Activated naive CD4-positive, alpha-beta T cell treated with anti-CD3 and anti-CD28 coated beads, Interleukin-2, amount 10 ng/mL, durations not matched to agents 7 days and 5 days (primary cell): Measurements from ENCODE around the gene PLCG2.

Experiments used
- CTCF ChIA-PET: fragments of 350-600 bp; sonication (Branson Sonifier 250); formaldehyde crosslinking; loops from one replicate; lab custom pipeline; 2021; ENCODE audit warnings: antibody characterized with exemption; lab: Charles Lee
- DNase-seq: peaks from one replicate; pipeline ENCODE4 v3.0.0-alpha.2; 2020
- H3K27ac Mint-ChIP-seq: one replicate; pipeline ENCODE4 v1.8.0; 2021; ENCODE audit warnings: mild to moderate bottlenecking, moderate library complexity, mixed read lengths
- H3K27me3 Mint-ChIP-seq: one replicate; pipeline ENCODE4 v1.8.0; 2021; ENCODE audit warnings: mild to moderate bottlenecking, mixed read lengths
- H3K36me3 Mint-ChIP-seq: one replicate; pipeline ENCODE4 v1.8.0; 2021; ENCODE audit warnings: mixed read lengths
- H3K4me1 Mint-ChIP-seq: one replicate; pipeline ENCODE4 v1.8.0; 2021; ENCODE audit warnings: mixed read lengths
- H3K4me3 Mint-ChIP-seq: one replicate; pipeline ENCODE4 v1.8.0; 2021; ENCODE audit warnings: mild to moderate bottlenecking, moderate library complexity, mixed read lengths
- H3K9me3 Mint-ChIP-seq: one replicate; pipeline ENCODE4 v1.8.0; 2021; ENCODE audit warnings: mixed read lengths

The PLCG2 gene

GRCh38 chr16:81765111-81765919, 13.8 kb upstream of the PLCG2 start:
- Mint-ChIP-seq H3K4me3 (no peak overlapping the region), H3K36me3 (no peaks in the 10 kb centered on the region), H3K9me3 (no peaks in the 10 kb centered on the region), H3K27me3 (peaks cover 15% of the 10 kb centered on the region), H3K4me1 (no peaks in the 10 kb centered on the region), H3K27ac (no peak overlapping the region)
- DNase-seq: no peak
- CTCF ChIA-PET: interaction anchor here (1.2 to 1.4 kb wide), 3 partner anchors 8 to 430 kb away, joined by 3 read pairs; no protein-coding TSS in a partner anchor

- H3K9me3 Mint-ChIP-seq: no peaks in the 10 kb centered on the region
- CTCF ChIA-PET: interaction anchor here (1.3 to 1.4 kb wide), 2 partner anchors 8 to 108 kb away, joined by 3 read pairs; no protein-coding TSS in a partner anchor
- DNase-seq: no peak
- no peaks in the 10 kb centered on the region for H3K4me1 Mint-ChIP-seq
- no peak overlapping the region for H3K4me3 Mint-ChIP-seq
- no peak overlapping the region for H3K27ac Mint-ChIP-seq
- H3K27me3 Mint-ChIP-seq: peaks cover 15% of the 10 kb centered on the region
- H3K36me3 Mint-ChIP-seq: no peaks in the 10 kb centered on the region
Measured at GRCh38 chr16:81765969-81766368, 13.1 kb upstream of the PLCG2 start.

GRCh38 chr16:81767987-81768592, 11.0 kb upstream of the PLCG2 start:
- Mint-ChIP-seq H3K4me1 (no peaks in the 10 kb centered on the region), H3K27me3 (peaks cover 23% of the 10 kb centered on the region), H3K9me3 (no peaks in the 10 kb centered on the region), H3K4me3 (no peak overlapping the region), H3K36me3 (no peaks in the 10 kb centered on the region), H3K27ac (no peak overlapping the region)
- DNase-seq: no peak
- CTCF ChIA-PET: interaction anchor here (1.3 kb wide), 1 partner anchor 118 kb away, joined by 3 read pairs; no protein-coding TSS in a partner anchor

- Mint-ChIP-seq H3K27ac (no peak overlapping the region), H3K4me1 (no peaks in the 10 kb centered on the region), H3K4me3 (no peak overlapping the region), H3K27me3 (peaks cover 28% of the 10 kb centered on the region), H3K36me3 (no peaks in the 10 kb centered on the region), H3K9me3 (no peaks in the 10 kb centered on the region)
- no peak for DNase-seq
- CTCF ChIA-PET: no interaction called here
Measured at GRCh38 chr16:81770008-81770407, 9.1 kb upstream of the PLCG2 start.

GRCh38 chr16:81774348-81774747, 4.7 kb upstream of the PLCG2 start:
- CTCF ChIA-PET: interaction anchor here (1.4 to 2.5 kb wide), 2 partner anchors 9 to 100 kb away, joined by 3 to 7 read pairs; no protein-coding TSS in a partner anchor
- H3K9me3 Mint-ChIP-seq: no peaks in the 10 kb centered on the region
- DNase-seq: no peak
- no peaks in the 10 kb centered on the region for H3K36me3 Mint-ChIP-seq
- no peak overlapping the region for H3K27ac Mint-ChIP-seq
- H3K4me1 Mint-ChIP-seq: peaks cover 5% of the 10 kb centered on the region
- no peak overlapping the region for H3K4me3 Mint-ChIP-seq
- peaks cover 55% of the 10 kb centered on the region for H3K27me3 Mint-ChIP-seq

GRCh38 chr16:81775570-81775969, 3.5 kb upstream of the PLCG2 start:
- peaks cover 67% of the 10 kb centered on the region for H3K27me3 Mint-ChIP-seq
- H3K4me3 Mint-ChIP-seq: no peak overlapping the region
- H3K27ac Mint-ChIP-seq: no peak overlapping the region
- no peaks in the 10 kb centered on the region for H3K9me3 Mint-ChIP-seq
- no peaks in the 10 kb centered on the region for H3K36me3 Mint-ChIP-seq
- CTCF ChIA-PET: no interaction called here
- DNase-seq: no peak
- H3K4me1 Mint-ChIP-seq: peaks cover 10% of the 10 kb centered on the region

- CTCF ChIA-PET: interaction anchor here (0.7 to 1.2 kb wide), 3 partner anchors 30 to 234 kb away, joined by 3 to 4 read pairs (median 3); no protein-coding TSS in a partner anchor
- no peak for DNase-seq
- H3K4me1 Mint-ChIP-seq: peaks cover 10% of the 10 kb centered on the region
- H3K4me3 Mint-ChIP-seq: peak overlapping the region; percentile 73
- no peak overlapping the region for H3K27ac Mint-ChIP-seq
- H3K9me3 Mint-ChIP-seq: no peaks in the 10 kb centered on the region
- H3K27me3 Mint-ChIP-seq: peaks cover 80% of the 10 kb centered on the region
- no peaks in the 10 kb centered on the region for H3K36me3 Mint-ChIP-seq
Measured at GRCh38 chr16:81778231-81778630, 860 bp upstream of the PLCG2 start.

GRCh38 chr16:81779536-81780320, 637 bp downstream of the PLCG2 start:
- Mint-ChIP-seq H3K36me3 (no peaks in the 10 kb centered on the region), H3K27ac (no peak overlapping the region), H3K9me3 (no peaks in the 10 kb centered on the region), H3K4me1 (peaks cover 10% of the 10 kb centered on the region), H3K27me3 (peaks cover 88% of the 10 kb centered on the region), H3K4me3 (peak overlapping the region; percentile 68)
- DNase-seq: peak; percentile 44
- CTCF ChIA-PET: interaction anchor here (0.9 to 1.9 kb wide), 3 partner anchors 9 to 94 kb away, joined by 3 to 15 read pairs (median 3); no protein-coding TSS in a partner anchor

- DNase-seq: no peak
- Mint-ChIP-seq H3K27me3 (peaks cover 90% of the 10 kb centered on the region), H3K27ac (no peak overlapping the region), H3K9me3 (no peaks in the 10 kb centered on the region), H3K4me3 (peak overlapping the region; percentile 3), H3K4me1 (peaks cover 10% of the 10 kb centered on the region), H3K36me3 (no peaks in the 10 kb centered on the region)
- CTCF ChIA-PET: interaction anchor here (0.9 to 1.9 kb wide), 3 partner anchors 8 to 94 kb away, joined by 3 to 15 read pairs (median 3); no protein-coding TSS in a partner anchor
Measured at GRCh38 chr16:81780350-81780749, 1.3 kb downstream of the PLCG2 start.

GRCh38 chr16:81782236-81782635, 3.1 kb downstream of the PLCG2 start:
- DNase-seq: no peak
- CTCF ChIA-PET: interaction anchor here (0.6 to 2.0 kb wide), 2 partner anchors 39 to 91 kb away, joined by 3 to 5 read pairs; no protein-coding TSS in a partner anchor
- peaks cover 84% of the 10 kb centered on the region for H3K27me3 Mint-ChIP-seq
- no peak overlapping the region for H3K4me3 Mint-ChIP-seq
- H3K27ac Mint-ChIP-seq: no peak overlapping the region
- H3K36me3 Mint-ChIP-seq: no peaks in the 10 kb centered on the region
- H3K4me1 Mint-ChIP-seq: peaks cover 10% of the 10 kb centered on the region
- H3K9me3 Mint-ChIP-seq: no peaks in the 10 kb centered on the region

- Mint-ChIP-seq H3K36me3 (no peaks in the 10 kb centered on the region), H3K9me3 (no peaks in the 10 kb centered on the region), H3K27ac (no peak overlapping the region), H3K4me1 (peaks cover 5% of the 10 kb centered on the region), H3K4me3 (no peak overlapping the region), H3K27me3 (peaks cover 67% of the 10 kb centered on the region)
- DNase-seq: no peak
- CTCF ChIA-PET: no interaction called here
Measured at GRCh38 chr16:81784072-81784795, 5.1 kb downstream of the PLCG2 start.

- no peak overlapping the region for H3K27ac Mint-ChIP-seq
Measured at GRCh38 chr16:81785138-81785924, 6.2 kb downstream of the PLCG2 start.

More at GRCh38 chr16:81785138-81785924, 6.2 kb downstream of the PLCG2 start:
- Mint-ChIP-seq H3K36me3 (no peaks in the 10 kb centered on the region), H3K9me3 (no peaks in the 10 kb centered on the region), H3K4me1 (no peaks in the 10 kb centered on the region), H3K4me3 (no peak overlapping the region), H3K27me3 (peaks cover 57% of the 10 kb centered on the region)
- CTCF ChIA-PET: interaction anchor here (0.6 kb wide), 1 partner anchor 42 kb away, joined by 3 read pairs; no protein-coding TSS in a partner anchor
- DNase-seq: no peak
